ENCODE measurements around the gene CREBZF. TPM values are rescaled to one million over a fixed set of nuclear protein-coding genes. Genes with fewer than 3 reads are reported as not detected.
A peak's percentile ranks its signal among the peaks of the same experiment; 100 is the strongest.

CREBZF gene
- total and polyA plus RNA-seq, 2 donors (not counting 1 experiment from before 2014, with no cell fraction given), result 64.9 to 109 TPM

DNA sequence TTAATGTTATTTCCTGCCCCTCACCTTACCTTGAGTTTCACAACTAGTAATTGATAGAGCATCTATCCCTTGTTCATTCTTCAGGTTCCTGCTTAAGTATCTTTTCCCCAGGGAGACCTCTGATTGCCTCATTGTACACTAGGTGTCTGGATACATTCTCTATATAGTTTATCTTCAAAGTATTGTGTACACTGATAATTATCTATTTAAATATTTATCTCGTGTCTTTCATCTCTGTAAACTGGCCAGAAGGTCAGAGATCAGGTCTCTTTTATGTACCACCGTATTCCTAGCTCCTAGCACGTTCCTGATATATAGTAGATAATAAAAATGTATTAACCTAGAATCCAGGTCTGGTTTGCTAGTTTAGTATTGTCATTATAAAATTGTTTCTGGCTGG, 30.2 kb downstream of the CREBZF start:
- no peak for DNase-seq
- Mint-ChIP-seq H3K9me3 (ENCODE audit: insufficient read depth) (no peaks in the 10 kb centered on the region), H3K27ac (no peak overlapping the region), H3K27me3 (no peaks in the 10 kb centered on the region), H3K4me3 (no peak overlapping the region), H3K4me1 (peaks cover 1% of the 10 kb centered on the region)
- Histone ChIP-seq H2AFZ (ENCODE audit: insufficient read depth, low read depth, low read length, poor library complexity, severe bottlenecking) (no peak overlapping the region), H3K9ac (ENCODE audit: low read length) (no peak overlapping the region), H3K4me1 (ENCODE audit: control insufficient read depth in 2 of 2, insufficient read depth in 2 of 2, low read length in 2 of 2) (peaks cover 0 to 3% of the 10 kb centered on the region in 2 donors), H3K4me3 (ENCODE audit: control extremely low read depth in 1 of 5, extremely low read depth in 1 of 5, insufficient read depth in 1 of 5, low read depth in 2 of 5, low read length in 4 of 5) (no peak overlapping the region), H3K27me3 (replicated peaks in 1 of 4; ENCODE audit: control extremely low read depth in 1 of 4, control insufficient read depth in 3 of 4, insufficient read depth in 4 of 4, low read length in 3 of 4) (no peaks in the 10 kb centered on the region), H3K27ac (ENCODE audit: low read length in 2 of 2) (no peak overlapping the region), H3K4me2 (replicated peaks; ENCODE audit: low read depth, low read length, poor library complexity, severe bottlenecking) (no peak overlapping the region), H3K9me3 (ENCODE audit: control extremely low read depth in 1 of 3, control insufficient read depth in 2 of 3, insufficient read depth in 1 of 3, low read length in 2 of 3) (no peaks in the 10 kb centered on the region), H3K36me3 (replicated peaks in 1 of 2; ENCODE audit: control extremely low read depth in 1 of 2, control insufficient read depth in 1 of 2, extremely low read depth in 1 of 2, insufficient read depth in 2 of 2, low read length in 1 of 2) (peaks cover 19 to 20% of the 10 kb centered on the region in 2 experiments), H4K20me1 (ENCODE audit: control insufficient read depth, insufficient read depth, low read length, poor library complexity, severe bottlenecking) (no peaks in the 10 kb centered on the region), H3K79me2 (ENCODE audit: control insufficient read depth, insufficient read depth, low read length) (peaks cover 14% of the 10 kb centered on the region)
- intact Hi-C loops (cut with micrococcal nuclease), result no loop called here
- ChIA-PET POLR2A (no interaction called here), CTCF (no interaction called here)
- no CpG with 5 or more reads among the region's 3 CpGs for WGBS (ENCODE audit: insufficient coverage)
- TF ChIP-seq, protein P1, sequence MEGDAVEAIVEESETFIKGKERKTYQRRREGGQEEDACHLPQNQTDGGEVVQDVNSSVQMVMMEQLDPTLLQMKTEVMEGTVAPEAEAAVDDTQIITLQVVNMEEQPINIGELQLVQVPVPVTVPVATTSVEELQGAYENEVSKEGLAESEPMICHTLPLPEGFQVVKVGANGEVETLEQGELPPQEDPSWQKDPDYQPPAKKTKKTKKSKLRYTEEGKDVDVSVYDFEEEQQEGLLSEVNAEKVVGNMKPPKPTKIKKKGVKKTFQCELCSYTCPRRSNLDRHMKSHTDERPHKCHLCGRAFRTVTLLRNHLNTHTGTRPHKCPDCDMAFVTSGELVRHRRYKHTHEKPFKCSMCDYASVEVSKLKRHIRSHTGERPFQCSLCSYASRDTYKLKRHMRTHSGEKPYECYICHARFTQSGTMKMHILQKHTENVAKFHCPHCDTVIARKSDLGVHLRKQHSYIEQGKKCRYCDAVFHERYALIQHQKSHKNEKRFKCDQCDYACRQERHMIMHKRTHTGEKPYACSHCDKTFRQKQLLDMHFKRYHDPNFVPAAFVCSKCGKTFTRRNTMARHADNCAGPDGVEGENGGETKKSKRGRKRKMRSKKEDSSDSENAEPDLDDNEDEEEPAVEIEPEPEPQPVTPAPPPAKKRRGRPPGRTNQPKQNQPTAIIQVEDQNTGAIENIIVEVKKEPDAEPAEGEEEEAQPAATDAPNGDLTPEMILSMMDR (IDR thresholded peaks at IDR 0.05), result no peak
- no peak for TF ChIP-seq EZH2 (IDR thresholded peaks at IDR 0.05; ENCODE audit: borderline replicate concordance, insufficient read depth, low read depth, low read length, poor library complexity, severe bottlenecking)
- ATAC-seq (ENCODE audit: low read depth), result no peak

DNA sequence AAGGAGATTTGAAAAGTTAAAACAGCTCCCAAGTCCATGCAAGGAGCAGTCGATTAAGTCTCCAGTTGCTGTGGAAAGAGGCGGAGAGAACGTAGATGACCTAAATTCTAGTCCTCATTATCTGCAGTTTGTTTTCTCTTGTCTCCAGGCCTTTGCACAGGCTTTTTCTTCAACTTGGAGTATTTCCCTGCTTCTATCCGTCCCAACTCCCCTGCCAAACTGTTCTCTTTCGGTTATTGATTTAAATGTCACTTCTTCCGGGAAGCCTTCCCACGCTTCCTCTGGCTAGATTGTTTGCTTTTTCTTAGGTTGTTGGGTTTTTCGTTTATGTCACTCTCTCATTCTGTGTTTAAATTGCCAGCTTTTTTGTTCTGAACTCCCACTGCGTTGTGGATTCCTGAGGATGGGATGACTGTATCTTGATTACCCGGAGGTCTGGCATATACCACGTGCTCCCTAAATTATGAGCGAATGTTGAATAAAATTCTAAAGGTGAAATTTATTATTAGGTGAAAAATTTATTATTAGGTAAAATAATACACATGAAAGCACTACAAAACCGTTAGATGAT, 36.1 kb downstream of the CREBZF start:
- ChIA-PET POLR2A (interaction anchor here (0.7 to 3.3 kb wide), 3 partner anchors 18 to 590 kb away, joined by 3 to 20 read pairs (median 16); partner anchors contain the start of genes CREBZF and TMEM126A), CTCF (interaction anchor here (1.3 to 2.3 kb wide), 4 partner anchors 19 to 1070 kb away, joined by 4 to 15 read pairs (median 7); partner anchors contain the start of genes EED and TMEM126A)
- Histone ChIP-seq H3K36me3 (replicated peaks in 1 of 2; ENCODE audit: control extremely low read depth in 1 of 2, control insufficient read depth in 1 of 2, extremely low read depth in 1 of 2, insufficient read depth in 2 of 2, low read length in 1 of 2) (peaks cover 2 to 5% of the 10 kb centered on the region in 2 experiments), H2AFZ (ENCODE audit: insufficient read depth, low read depth, low read length, poor library complexity, severe bottlenecking) (peak overlapping the region; percentile 97), H3K4me1 (ENCODE audit: control insufficient read depth in 2 of 2, insufficient read depth in 2 of 2, low read length in 2 of 2) (peaks cover 14 to 19% of the 10 kb centered on the region in 2 donors), H3K27ac (ENCODE audit: low read length in 2 of 2) (peak overlapping the region; percentile 59 to 87), H3K9ac (ENCODE audit: low read length) (peak overlapping the region; percentile 80), H3K4me3 (ENCODE audit: control extremely low read depth in 1 of 5, extremely low read depth in 1 of 5, insufficient read depth in 1 of 5, low read depth in 2 of 5, low read length in 4 of 5) (peak overlapping the region; percentile 75 to 99 (median 85)), H3K4me2 (replicated peaks; ENCODE audit: low read depth, low read length, poor library complexity, severe bottlenecking) (peak overlapping the region; percentile 86), H3K79me2 (ENCODE audit: control insufficient read depth, insufficient read depth, low read length) (peaks cover 27% of the 10 kb centered on the region), H3K27me3 (replicated peaks in 1 of 4; ENCODE audit: control extremely low read depth in 1 of 4, control insufficient read depth in 3 of 4, insufficient read depth in 4 of 4, low read length in 3 of 4) (no peaks in the 10 kb centered on the region), H3K9me3 (ENCODE audit: control extremely low read depth in 1 of 3, control insufficient read depth in 2 of 3, insufficient read depth in 1 of 3, low read length in 2 of 3) (no peaks in the 10 kb centered on the region), H4K20me1 (ENCODE audit: control insufficient read depth, insufficient read depth, low read length, poor library complexity, severe bottlenecking) (no peaks in the 10 kb centered on the region)
- TF ChIP-seq EZH2 (IDR thresholded peaks at IDR 0.05; ENCODE audit: borderline replicate concordance, insufficient read depth, low read depth, low read length, poor library complexity, severe bottlenecking), result no peak
- TF ChIP-seq, protein P1 (IDR thresholded peaks at IDR 0.05), result no peak
- ATAC-seq (ENCODE audit: low read depth) (no peak), DNase-seq (no peak)
- intact Hi-C loops (cut with micrococcal nuclease), result loop anchor here (1.0 to 5.0 kb wide), 8 partner anchors 18 to 674 kb away; partner anchors contain the start of genes EED, HIKESHI, PICALM and SYTL2
- 0% methylated on average over 5 of the region's 13 CpGs for WGBS (ENCODE audit: insufficient coverage)
- Mint-ChIP-seq H3K9me3 (ENCODE audit: insufficient read depth) (no peaks in the 10 kb centered on the region), H3K27me3 (peaks cover 5% of the 10 kb centered on the region), H3K27ac (peak overlapping the region; percentile 96), H3K4me1 (peaks cover 28% of the 10 kb centered on the region), H3K4me3 (peak overlapping the region; percentile 99)

Measured in B cell (primary cell).